Stimulated activated naive CD8-positive, alpha-beta T cell treated with anti-CD3 and anti-CD28 coated beads, Interleukin-15, amount 100 ng/mL, for 72 hours (primary cell): ENCODE data around the gene CST6.
A peak's percentile ranks its signal among the peaks of the same experiment; 100 is the strongest.

Source experiments
- ATAC-seq: fragments of 150-1000 bp; cut with Tn5 transposase; 2 replicates; pipeline ENCODE4 v1.10.0; 2021; ENCODE audit warnings: mild to moderate bottlenecking, moderate library complexity
- DNase-seq, 2 donors: peaks; one replicate each; pipeline ENCODE4 v3.0.0; 2021 to 2022
- H3K27ac Mint-ChIP-seq, 2 donors: one replicate each; pipeline ENCODE4 v1.8.0; 2022; ENCODE audit warnings: mild to moderate bottlenecking in 2 of 2, mixed read lengths in 2 of 2, moderate library complexity in 2 of 2
- H3K27me3 Mint-ChIP-seq: one replicate; pipeline ENCODE4 v1.8.0; 2022; ENCODE audit warnings: mixed read lengths
- H3K4me1 Mint-ChIP-seq: one replicate; pipeline ENCODE4 v1.8.0; 2022; ENCODE audit warnings: mild to moderate bottlenecking, mixed read lengths
- H3K4me3 Mint-ChIP-seq, 2 donors: one replicate each; pipeline ENCODE4 v1.8.0; 2022; ENCODE audit warnings: mild to moderate bottlenecking in 2 of 2, mixed read lengths in 2 of 2, moderate library complexity in 1 of 2
- H3K9me3 Mint-ChIP-seq, 2 donors: one replicate each; pipeline ENCODE4 v1.8.0; 2022; ENCODE audit warnings: mixed read lengths in 2 of 2

Gene CST6

DNA sequence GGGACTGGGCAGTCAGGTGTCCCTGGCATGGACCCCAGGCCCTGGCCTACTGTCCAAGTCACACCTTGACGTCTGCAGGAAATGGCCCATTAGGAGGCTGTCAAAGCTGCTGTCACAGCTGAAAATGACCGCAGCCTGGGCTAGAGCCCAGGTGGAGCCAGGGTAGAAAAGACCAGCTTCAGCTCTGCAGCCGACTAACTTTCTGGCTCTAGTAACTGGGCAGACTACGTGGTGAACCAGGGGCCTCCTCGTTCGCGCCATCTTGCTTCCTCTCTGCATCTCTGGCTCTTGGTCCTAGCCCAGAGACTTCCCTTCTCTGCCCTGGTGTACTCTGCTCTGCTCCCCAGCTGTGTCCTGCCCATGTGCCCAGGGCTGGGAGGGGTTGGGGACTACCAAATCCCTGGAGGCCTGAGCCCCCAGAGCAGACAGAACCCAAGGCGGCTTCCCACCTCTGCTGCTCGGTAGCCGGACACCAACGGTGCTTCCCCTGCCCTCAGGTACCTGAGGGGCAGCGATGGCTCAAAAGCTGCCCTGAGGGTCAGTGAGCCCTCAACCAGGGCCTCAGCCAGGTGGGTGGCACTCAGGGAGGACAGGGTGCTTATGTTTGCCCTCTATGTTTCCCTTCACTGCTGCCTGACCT is 30.6 kb upstream of the CST6 start:
- Mint-ChIP-seq H3K9me3 (no peaks in the 10 kb centered on the region), H3K27ac (peak overlapping the region in 1 of 2 donors; percentile 72), H3K4me3 (no peak overlapping the region), H3K4me1 (peaks cover 6% of the 10 kb centered on the region), H3K27me3 (no peaks in the 10 kb centered on the region)
- ATAC-seq (no peak), DNase-seq (no peak)

DNA sequence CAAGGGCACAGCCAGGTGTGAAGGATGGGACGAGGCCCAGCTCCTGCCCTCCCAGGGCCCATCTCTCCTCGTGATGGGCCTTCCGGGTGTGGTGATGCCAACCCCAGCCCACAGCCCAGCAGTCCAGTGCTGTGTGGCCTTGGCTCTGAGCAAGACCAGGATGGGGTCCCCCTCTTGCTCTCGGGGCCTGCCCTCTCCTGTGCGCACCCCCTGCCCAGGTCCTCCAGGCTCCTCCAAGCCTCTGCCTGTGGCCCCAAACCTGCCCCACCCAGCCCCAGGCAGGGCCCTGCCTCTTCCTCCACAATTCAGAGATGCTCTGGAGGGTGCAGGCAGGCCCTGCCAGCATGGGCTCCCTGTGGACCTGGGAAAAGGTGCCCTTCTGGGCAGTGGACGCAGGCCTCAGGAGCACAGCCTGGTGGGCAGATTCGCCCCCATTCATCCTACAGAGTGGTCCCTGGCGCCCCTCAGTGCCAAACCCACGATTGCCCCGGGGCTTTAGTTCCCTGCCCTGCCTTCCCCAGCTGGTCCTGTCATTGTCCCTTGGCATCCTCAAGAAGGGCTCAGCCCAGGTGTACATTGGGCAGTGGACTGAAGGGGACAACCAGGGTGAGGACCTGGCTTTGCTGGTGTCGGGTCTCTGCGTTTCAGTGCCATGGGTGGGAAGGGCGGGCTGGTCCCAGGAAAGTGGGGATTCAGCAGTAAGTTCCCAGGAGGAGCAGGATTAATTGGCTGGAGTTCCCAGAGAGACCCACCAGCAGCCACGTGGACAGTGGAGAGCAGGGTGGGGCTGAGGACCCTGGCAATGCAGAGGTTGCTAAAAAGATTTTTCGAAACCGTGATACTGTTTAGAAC is 29.6 kb upstream of the CST6 start:
- peak; percentile 29 for ATAC-seq
- no peaks in the 10 kb centered on the region for H3K9me3 Mint-ChIP-seq
- H3K27ac Mint-ChIP-seq: no peak overlapping the region
- no peak overlapping the region for H3K4me3 Mint-ChIP-seq
- peaks cover 3% of the 10 kb centered on the region for H3K4me1 Mint-ChIP-seq
- DNase-seq: no peak
- H3K27me3 Mint-ChIP-seq: no peaks in the 10 kb centered on the region

DNA sequence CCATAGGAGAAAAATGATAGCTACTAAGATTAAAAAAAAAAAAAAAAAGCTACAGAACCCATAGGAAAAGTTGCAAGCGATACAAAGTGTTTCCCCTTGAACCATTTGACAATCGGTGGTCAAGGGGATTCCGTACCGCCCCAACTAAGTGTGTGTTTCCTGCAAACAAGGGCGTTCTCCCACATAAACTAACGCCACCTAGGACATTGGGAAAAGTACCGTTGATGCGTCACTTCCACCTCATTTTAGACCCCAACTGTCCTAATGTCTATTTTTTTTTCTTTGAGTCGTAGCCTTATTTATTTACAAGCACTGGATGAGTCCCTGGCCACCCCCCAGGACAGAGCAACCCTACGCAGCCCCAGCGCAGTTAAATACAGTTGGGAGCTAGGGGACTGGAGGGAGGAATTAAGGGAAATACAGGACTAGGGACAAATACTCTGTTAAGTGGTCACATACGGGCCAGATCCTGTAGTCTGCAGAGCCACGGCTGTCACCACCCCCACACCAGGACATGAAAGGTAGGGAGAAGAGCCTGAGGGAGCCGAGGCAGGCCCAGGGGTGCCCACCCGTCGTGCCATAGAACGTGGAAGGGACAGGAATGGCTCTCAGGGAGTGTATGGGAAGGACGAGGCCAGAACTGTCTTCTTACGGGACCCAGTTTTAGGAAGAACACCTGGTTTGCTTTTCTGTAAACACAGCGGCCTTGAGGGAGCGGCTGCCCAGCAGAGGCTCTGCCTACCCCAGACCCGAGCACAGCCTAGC is 28.8 kb upstream of the CST6 start:
- no peak overlapping the region for H3K27ac Mint-ChIP-seq
- H3K4me1 Mint-ChIP-seq: no peaks in the 10 kb centered on the region
- ATAC-seq (no peak), DNase-seq (no peak)
- H3K4me3 Mint-ChIP-seq: no peak overlapping the region
- H3K27me3 Mint-ChIP-seq: no peaks in the 10 kb centered on the region
- no peaks in the 10 kb centered on the region for H3K9me3 Mint-ChIP-seq

DNA sequence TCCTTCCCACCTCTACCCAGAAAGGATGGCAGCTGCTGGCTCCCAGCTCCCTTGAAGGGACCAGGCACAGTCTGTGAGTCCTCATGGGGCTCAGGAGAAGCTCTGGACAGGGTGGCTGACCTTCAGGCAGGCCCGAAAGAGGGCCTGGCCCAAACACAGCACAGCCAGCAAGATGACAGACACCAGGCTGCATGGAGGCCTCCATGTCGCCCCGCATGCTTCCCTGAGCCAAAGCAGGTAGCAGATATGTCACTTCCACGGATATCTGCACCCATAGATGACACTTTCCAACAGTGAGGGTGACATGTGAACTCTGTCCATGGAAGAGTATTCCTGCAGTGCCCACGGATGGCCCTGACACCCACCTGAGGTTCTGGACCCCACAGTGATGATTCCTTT is 28.2 kb upstream of the CST6 start:
- Mint-ChIP-seq H3K27me3 (no peaks in the 10 kb centered on the region), H3K27ac (no peak overlapping the region), H3K4me1 (peaks cover under 1% of the 10 kb centered on the region), H3K9me3 (no peaks in the 10 kb centered on the region), H3K4me3 (no peak overlapping the region)
- DNase-seq (no peak), ATAC-seq (no peak)

DNA sequence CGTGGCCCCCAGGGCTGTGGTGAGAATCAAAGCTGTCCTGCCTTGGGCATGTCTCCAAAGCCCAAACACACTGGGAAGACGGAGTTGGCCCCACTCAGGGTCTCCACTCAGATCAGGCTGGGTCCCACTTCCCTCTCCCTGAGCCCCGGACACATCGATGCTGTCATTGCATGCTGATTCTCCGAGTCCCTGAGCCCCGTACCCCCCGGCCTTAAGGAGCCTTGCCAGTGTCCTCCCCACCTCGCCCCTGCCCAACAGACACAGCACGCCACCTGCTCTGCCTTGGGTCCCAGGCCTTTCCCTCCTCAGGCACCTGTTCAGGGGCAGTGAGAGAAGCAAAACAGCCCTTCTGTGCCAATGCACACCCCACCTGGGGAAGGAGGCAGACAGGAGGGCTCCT is 24.5 kb upstream of the CST6 start:
- H3K9me3 Mint-ChIP-seq: no peaks in the 10 kb centered on the region
- H3K4me3 Mint-ChIP-seq: no peak overlapping the region
- ATAC-seq (no peak), DNase-seq (no peak)
- H3K27ac Mint-ChIP-seq: peak overlapping the region; percentile 45 to 69
- H3K27me3 Mint-ChIP-seq: no peaks in the 10 kb centered on the region
- peaks cover 9% of the 10 kb centered on the region for H3K4me1 Mint-ChIP-seq

DNA sequence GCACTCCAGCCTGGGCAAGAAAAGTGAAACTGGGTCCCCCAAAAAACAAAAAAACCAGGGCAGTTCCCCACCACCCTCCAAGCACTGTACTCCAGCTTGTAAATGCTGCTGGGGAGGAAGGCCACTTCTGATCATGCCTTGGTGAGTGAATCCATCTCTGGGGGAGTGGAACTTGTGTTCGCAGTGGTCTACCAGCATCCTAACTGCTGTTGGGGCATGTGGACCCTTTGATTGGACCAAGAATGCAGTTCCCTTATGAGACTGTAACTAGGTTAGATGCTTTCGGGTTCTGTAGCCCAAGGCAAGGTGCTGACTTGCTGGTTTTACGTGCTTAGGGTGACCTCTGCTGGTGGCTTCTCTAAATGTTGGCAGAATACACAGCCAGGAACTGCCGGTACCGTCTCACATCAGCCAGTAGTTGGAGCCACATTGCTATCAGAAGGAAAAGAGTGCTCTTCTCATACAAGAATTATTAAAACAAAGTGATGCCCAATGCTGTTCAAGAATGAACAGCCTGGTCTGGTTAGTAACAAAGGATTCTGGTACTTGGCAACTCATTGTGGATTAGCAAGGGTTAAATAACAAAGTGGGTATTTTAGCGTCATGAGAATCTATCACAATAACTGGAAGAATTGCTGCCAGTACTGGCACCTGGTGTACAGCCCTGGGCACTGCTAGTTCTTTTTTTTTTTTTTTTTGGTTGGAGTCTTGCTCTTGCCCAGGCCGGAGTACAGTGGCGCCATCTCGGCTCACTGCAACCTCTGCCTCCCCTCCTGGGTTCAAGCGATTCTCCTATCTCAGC is 22.8 kb upstream of the CST6 start:
- Mint-ChIP-seq H3K9me3 (no peaks in the 10 kb centered on the region), H3K4me3 (no peak overlapping the region), H3K27me3 (no peaks in the 10 kb centered on the region), H3K27ac (no peak overlapping the region), H3K4me1 (peaks cover 9% of the 10 kb centered on the region)
- peak; percentile 90 to 93 for DNase-seq
- ATAC-seq: peak; percentile 99

DNA sequence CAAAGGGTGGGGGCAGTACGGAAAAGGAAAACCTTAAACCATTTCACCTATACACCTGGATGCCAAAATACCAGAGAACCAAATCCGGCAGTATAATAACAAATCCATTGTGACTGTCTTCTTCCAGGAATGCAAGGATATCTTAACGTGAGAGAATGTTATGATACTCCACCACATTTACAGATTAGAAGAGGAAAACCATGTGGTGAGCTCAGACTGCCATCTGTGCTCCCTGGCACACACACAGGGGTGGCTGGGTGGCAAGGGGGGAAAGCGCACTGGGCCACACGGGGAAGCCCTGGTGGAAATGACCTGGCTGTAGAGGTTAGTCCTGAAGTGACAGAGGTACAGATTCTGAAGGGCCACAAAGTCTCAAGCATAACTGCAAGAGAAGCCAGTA is 19.8 kb upstream of the CST6 start:
- no peak overlapping the region for H3K4me3 Mint-ChIP-seq

DNA sequence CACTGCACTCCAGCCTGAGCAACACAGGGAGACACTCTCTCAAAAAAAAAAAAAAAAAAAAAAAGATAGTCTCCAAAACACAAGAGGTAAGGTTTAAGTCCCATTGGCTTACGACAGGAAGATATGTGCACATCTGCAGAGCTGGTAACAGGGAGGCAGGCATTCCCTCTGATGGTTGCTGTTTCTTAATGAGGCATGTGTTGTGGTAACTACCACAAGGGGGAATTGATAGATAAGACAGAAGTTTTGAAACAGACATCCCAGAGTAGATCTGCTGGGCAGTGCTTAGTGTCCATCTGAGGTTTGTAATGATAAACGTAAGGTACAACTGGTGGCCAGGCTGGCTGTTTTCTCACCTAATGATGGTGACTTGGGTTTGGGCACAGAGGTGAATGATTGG is 14.5 kb upstream of the CST6 start:
- Mint-ChIP-seq H3K27me3 (no peaks in the 10 kb centered on the region), H3K4me1 (peaks cover 34% of the 10 kb centered on the region), H3K9me3 (no peaks in the 10 kb centered on the region), H3K27ac (no peak overlapping the region), H3K4me3 (no peak overlapping the region)
- no peak for DNase-seq
- ATAC-seq: no peak

More for the DNA sequence above, 19.8 kb upstream of the CST6 start:
- H3K27ac Mint-ChIP-seq: no peak overlapping the region
- ATAC-seq (no peak), DNase-seq (no peak)
- no peaks in the 10 kb centered on the region for H3K9me3 Mint-ChIP-seq
- peaks cover 9% of the 10 kb centered on the region for H3K4me1 Mint-ChIP-seq
- no peaks in the 10 kb centered on the region for H3K27me3 Mint-ChIP-seq

DNA sequence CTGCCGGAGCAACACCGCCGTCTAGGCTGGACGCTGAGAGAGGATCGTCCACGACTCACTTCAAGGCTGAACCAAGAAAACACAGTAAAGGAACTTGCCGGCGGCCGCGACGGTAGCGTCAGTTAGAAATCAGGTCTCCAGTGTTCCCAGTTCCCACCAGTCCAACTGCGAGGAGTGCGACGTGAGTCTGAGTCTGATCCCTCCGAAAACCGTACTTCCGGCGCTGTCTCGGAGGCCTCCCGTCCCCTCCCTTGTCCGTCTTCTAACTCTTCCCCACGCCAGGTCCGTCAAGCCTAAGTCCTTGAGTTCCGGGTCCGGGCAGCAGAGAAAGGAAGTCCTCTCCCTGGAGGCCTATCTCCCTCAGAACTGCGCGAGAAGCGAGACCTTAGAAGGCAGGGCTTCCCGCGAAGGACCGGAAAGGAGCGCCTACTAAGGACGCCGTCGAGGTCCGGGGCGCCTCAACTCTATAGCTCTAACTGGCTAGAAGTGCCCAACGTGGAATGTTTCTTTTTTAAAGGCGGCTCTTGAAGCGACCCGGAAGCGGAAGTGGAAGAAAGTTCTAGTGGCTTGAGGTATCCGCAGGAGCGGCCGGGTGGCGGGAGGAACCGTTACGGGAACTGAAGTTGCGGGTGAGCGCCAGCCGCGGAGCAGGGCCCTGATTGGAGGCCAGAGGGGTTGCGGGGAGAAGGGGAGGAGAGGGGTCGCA is 9.7 kb upstream of the CST6 start, which contains the start of the genes BANF1 and EIF1AD:
Gene BANF1 (plus strand): TSS at position 562 of the 706 bp plus-strand sequence. CDS start 748 bp downstream, outside the sequence.
Gene EIF1AD (minus strand): TSS at position 216 of the 706 bp plus-strand sequence. CDS start 1,768 bp downstream, outside the sequence.
- DNase-seq (peak; percentile 94 to 98), ATAC-seq (peak; percentile 93)
- Mint-ChIP-seq H3K27me3 (no peaks in the 10 kb centered on the region), H3K4me3 (peak within 1 kb of the TSS; percentile 97 to 100), H3K9me3 (no peaks in the 10 kb centered on the region), H3K27ac (peak within 1 kb of the TSS; percentile 99), H3K4me1 (peaks cover 66% of the 10 kb centered on the region)

DNA sequence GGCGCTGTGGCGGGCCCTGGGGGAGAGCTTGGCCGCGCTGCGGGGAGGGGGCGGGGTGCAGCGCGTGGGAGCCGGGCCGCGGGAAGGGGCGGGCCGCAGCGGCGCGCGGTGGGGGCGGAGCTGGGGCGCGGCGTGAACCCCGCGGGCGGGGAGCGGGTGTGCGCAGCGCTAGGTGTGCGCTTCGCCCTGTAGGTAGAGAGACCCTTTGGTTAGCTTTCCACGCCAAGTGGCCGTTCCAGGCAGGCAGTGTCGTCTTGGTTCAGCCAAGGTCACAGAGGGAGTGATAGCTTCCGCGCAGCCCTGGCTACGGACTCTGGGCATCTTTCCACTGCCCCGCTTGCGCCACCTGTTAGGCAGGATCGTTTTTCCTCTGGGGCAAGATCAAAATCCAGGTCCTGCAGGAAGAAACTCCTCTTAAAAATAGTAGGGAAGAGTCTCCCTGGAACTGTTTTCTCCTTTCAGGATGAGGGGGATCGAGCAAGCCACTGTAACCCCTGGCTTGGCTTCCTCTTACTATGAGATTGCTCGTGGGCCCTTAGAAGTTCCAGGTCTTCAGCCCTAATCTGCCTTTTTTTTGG is 9.1 kb upstream of the CST6 start:
- Mint-ChIP-seq H3K27ac (peak overlapping the region; percentile 82 to 99), H3K9me3 (no peaks in the 10 kb centered on the region), H3K4me1 (peaks cover 66% of the 10 kb centered on the region), H3K27me3 (no peaks in the 10 kb centered on the region), H3K4me3 (peak overlapping the region; percentile 97 to 100)
- DNase-seq: no peak
- peak; percentile 73 for ATAC-seq

DNA sequence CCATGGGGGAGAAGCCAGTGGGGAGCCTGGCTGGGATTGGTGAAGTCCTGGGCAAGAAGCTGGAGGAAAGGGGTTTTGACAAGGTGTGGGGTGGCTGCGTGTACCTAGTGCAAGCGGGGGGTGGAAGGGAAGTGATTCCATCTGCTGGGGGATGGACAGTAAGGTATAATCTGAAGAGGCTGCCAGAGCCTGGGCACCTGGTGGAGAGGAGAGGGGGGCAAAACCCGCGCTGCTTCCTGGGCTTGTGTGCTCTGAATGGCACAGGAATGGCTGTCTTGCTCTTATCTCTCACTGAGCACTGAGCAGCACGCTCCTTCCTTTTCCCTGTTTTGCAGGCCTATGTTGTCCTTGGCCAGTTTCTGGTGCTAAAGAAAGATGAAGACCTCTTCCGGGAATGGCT is 8.5 kb upstream of the CST6 start:
- no peaks in the 10 kb centered on the region for H3K9me3 Mint-ChIP-seq
- peak overlapping the region; percentile 97 to 100 for H3K4me3 Mint-ChIP-seq
- DNase-seq (no peak), ATAC-seq (no peak)
- no peaks in the 10 kb centered on the region for H3K27me3 Mint-ChIP-seq
- peaks cover 63% of the 10 kb centered on the region for H3K4me1 Mint-ChIP-seq
- H3K27ac Mint-ChIP-seq: peak overlapping the region; percentile 82 to 93

DNA sequence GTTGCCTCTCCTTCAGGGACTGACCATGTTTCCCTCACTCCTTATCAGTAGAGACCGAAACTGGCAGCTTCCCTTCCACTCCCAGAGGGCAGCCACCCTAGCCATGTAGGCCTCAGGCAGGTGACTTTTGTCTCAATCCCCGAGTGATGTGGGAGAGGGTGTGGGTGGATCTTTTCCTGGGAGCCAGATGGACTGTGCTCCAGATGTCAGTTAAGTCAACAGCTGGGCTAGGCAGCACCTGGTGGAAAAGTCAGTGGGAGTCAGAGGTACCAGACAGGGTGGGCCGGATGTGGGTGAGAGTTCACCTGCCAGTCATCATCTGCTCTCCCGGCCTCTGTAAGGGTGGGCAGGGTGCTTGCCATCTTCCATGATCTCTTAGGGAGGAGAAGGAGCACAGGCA is 7.6 kb upstream of the CST6 start:
- Mint-ChIP-seq H3K9me3 (no peaks in the 10 kb centered on the region), H3K4me3 (peak overlapping the region in 1 of 2 donors; percentile 9), H3K27me3 (no peaks in the 10 kb centered on the region), H3K4me1 (peaks cover 56% of the 10 kb centered on the region), H3K27ac (peak overlapping the region; percentile 48 to 52)
- ATAC-seq (no peak), DNase-seq (no peak)

DNA sequence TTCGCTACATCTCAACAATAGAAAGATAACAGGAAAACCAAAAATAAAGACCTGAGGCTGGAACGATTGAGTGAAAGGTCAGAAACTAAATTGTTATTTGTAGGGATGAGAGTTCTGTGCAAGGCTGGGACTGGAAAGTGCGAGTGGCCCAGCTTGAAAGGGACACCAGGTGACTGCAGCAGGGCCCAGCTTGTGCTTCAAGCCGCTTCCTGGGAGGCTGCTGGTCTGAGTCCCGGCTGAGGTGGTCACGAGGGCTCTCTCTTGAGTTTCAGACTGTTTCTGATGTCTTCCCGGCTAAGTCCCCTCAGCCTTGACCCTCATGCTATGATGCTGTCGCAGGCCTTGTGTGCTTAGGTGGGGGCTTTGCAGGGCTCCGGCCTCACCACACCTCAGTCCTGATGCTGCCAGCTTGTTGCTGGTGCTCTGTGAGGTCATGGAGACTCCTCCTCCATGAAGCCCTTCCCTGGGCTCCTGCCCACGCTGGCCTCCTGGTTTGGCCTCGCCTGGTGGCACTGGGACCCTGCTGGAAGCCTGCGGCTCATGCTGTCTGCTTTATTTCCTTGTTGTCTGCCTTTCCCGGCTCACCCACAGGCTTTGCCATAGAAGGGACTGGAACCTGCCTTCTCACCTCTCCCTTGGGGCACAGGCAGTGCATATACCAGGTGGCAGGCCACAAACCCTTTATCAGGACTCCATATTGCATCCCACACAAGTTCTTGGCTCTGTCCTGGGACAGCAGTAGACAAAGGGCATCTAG is 5.5 kb upstream of the CST6 start:
- Mint-ChIP-seq H3K4me3 (no peak overlapping the region), H3K27me3 (peaks cover 2% of the 10 kb centered on the region), H3K9me3 (no peaks in the 10 kb centered on the region), H3K27ac (no peak overlapping the region), H3K4me1 (peaks cover 39% of the 10 kb centered on the region)
- ATAC-seq (no peak), DNase-seq (no peak)

DNA sequence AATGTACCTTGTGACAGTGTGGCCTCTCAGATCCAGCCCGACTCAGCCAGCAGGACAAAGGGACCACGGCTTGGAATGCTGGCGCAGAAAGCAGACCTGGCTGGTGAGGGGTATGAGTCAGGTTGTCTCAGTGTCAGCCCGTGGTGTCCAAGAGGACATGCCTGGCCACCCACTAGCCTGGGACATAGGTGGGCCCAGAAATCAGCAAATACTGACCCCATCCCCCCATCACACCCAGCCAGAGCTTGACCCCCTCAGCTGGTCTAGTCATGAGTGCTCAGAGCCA is 5.0 kb upstream of the CST6 start:
- H3K4me1 Mint-ChIP-seq: peaks cover 43% of the 10 kb centered on the region
- ATAC-seq: no peak
- H3K4me3 Mint-ChIP-seq: no peak overlapping the region
- H3K9me3 Mint-ChIP-seq: no peaks in the 10 kb centered on the region
- DNase-seq: no peak
- H3K27ac Mint-ChIP-seq: no peak overlapping the region
- peaks cover 7% of the 10 kb centered on the region for H3K27me3 Mint-ChIP-seq
